ENCODE measurements around the gene GLP1R.

GRCh38 chr6:39021041-39021440 is 27.5 kb upstream of the GLP1R start:
- no peak for TF ChIP-seq GATA2 (IDR thresholded peaks at IDR 0.05; ENCODE audit: low read depth, low read length)
- TF ChIP-seq GATA3 (IDR thresholded peaks at IDR 0.05; ENCODE audit: low read depth, low read length) = no peak

Measured in SH-SY5Y (cell line).